ENCODE measurements around the gene ZNF236.

Gene ZNF236

GRCh38 chr18:76866666-76867065 lies 44.3 kb downstream of the ZNF236 start:
- DNase-seq = no peak

GRCh38 chr18:76873311-76873710 lies 51.0 kb downstream of the ZNF236 start:
- no peak for DNase-seq

GRCh38 chr18:76873713-76874112 lies 51.4 kb downstream of the ZNF236 start:
- no peak for DNase-seq

- peak; percentile 11 for DNase-seq
Measured at GRCh38 chr18:76874642-76875389, 52.5 kb downstream of the ZNF236 start.

GRCh38 chr18:76875390-76876325 lies 53.3 kb downstream of the ZNF236 start:
- peak; percentile 48 for DNase-seq

- no peak for DNase-seq
Measured at GRCh38 chr18:76878426-76878825, 56.1 kb downstream of the ZNF236 start.

DNA sequence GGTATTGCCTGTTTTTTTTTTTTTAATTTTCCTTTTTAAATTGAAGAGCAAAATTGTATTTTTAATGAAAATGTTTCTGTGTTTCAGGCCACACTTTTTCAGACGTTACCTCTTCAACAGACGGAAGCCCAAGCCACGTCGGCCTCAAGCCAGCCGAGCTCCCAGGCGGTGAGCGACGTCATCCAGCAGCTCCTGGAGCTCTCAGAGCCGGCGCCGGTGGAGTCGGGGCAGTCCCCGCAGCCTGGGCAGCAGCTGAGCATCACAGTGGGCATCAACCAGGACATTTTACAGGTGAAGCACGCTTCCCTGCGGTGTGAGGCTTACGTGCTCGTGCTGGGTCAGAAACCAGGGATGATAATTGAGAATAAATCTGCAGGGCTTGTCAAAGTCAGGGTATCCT lies 57.7 kb downstream of the ZNF236 start:
- no peak for DNase-seq

- no peak for DNase-seq
Measured at GRCh38 chr18:76881744-76882143, 59.4 kb downstream of the ZNF236 start.

DNA sequence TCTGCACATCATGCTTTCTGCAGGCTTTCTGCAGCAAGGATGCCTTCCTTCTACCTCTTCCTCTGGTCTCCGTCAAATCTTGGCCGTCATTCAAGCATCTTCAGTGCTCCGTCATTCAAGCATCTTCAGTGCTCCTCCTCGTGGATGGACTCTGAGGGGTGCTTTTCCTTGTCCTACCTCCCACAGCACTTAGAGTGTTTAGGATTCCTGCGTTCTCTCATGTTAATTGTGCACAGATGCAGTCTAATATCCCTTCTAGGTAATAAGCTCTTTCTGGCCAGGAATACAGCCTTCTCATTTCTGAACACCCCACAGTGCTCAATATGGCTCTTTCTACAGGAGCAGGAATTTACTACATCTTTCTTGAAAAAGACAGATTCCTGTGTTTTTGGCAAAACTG lies 59.8 kb downstream of the ZNF236 start:
- DNase-seq = no peak

- no peak for DNase-seq
Measured at GRCh38 chr18:76885001-76885400, 62.6 kb downstream of the ZNF236 start.

DNA sequence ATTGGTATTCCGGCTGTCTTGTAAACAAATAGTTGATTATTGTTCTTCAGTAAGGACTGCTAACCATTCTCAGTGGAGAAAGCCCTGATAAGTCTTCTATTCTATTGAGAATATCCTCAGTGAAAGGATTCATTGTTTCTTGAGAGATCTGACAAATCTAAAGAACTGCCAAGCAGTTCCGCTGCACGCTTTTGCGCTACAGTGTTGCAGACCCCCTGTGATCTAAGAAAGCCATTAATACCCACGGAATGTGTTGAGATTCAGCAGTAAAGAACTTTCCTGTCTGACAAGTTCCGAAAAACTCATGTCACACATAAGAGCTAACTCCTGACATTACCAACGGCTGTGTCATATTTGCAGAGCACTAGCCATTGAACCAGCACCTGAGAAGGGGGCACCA lies 63.8 kb downstream of the ZNF236 start:
- no peak for DNase-seq

GRCh38 chr18:76889091-76889699 lies 66.8 kb downstream of the ZNF236 start:
- no peak for DNase-seq

DNA sequence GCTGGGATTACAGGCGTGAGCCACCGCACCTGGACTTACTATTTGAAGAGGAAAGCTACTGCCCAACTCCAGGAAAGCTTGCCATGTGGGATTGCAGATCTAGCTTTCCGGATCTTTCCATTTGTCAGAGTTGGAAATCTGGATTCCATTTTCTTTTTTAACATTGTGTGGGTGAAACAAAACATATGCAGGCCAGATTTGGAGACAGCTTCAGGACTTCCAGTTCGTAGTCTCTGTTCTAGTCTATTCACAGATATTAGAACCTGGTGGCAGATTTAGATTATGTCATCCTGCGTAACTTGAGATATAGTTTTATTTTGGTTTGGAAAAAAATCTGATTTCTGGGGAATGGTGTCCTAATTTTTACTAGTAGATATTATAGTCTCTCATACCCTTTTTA lies 70.5 kb downstream of the ZNF236 start:
- DNase-seq = no peak

GRCh38 chr18:76894566-76895346 lies 72.4 kb downstream of the ZNF236 start:
- DNase-seq = peak; percentile 13

- DNase-seq = no peak
Measured at GRCh38 chr18:76895498-76895897, 73.1 kb downstream of the ZNF236 start.

- no peak for DNase-seq
Measured at GRCh38 chr18:76896677-76897076, 74.3 kb downstream of the ZNF236 start.

- DNase-seq = no peak
Measured at GRCh38 chr18:76897257-76897656, 74.9 kb downstream of the ZNF236 start.

DNA sequence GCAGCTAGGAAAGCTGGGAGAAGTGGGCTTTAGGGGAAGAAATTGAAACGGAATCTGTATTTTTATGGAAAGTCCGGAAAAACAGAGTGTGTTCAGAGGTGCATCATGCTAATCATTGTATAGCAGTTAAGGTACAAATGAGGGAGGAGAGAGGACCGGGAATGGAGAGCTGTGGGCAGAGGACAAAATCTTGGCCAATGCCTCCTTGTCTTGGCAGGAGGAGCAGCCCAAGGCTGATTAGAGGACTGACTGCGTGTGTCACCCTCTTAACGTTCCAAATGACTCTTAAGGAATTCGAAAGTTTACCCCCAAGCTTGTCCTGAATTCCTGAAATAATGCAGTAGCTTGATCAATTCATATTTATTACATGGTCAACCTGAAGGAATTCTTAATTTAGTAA lies 81.0 kb downstream of the ZNF236 start:
- no peak for DNase-seq

- no peak for DNase-seq
Measured at GRCh38 chr18:76905821-76906220, 83.5 kb downstream of the ZNF236 start.

DNA sequence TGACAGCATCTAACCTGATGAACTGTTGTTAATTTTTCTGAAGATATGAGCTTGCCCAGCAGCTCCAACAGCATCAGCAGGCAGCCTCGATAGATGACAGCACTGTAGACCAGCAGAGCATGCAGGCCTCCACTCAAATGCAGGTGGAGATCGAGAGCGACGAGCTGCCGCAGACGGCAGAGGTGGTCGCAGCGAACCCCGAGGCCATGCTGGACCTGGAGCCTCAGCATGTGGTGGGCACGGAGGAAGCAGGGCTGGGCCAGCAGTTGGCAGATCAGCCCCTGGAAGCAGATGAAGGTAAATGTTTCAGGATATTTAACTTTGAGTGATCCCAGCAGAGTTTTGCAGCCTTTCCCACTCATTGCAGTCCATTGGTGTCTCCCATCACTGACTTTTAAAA lies 85.9 kb downstream of the ZNF236 start:
- DNase-seq = no peak

DNA sequence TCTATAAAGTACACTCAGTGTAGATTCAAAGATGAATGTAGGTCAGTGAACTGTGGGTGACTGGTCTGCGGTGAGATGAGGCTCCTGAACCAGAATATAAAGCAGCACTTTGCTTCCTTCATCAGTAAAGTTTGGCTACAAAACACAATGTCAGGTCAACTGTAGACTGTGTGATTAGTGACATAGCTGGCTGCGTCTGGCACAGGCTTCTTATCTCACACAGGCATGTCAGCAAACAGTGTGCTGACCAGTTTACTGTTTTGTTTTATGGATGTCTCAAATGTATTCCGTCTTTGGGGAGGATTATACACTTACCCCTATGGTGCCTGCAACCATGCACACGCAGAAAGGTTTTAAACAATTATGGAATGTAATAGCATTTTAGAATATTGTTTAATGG lies 87.1 kb downstream of the ZNF236 start:
- no peak for DNase-seq

- no peak for DNase-seq
Measured at GRCh38 chr18:76911440-76911839, 89.1 kb downstream of the ZNF236 start.

GRCh38 chr18:76913583-76913982 lies 91.2 kb downstream of the ZNF236 start:
- DNase-seq = no peak
